OCI-LY3 (cell line): ENCODE data around the gene DDX1.

Experiments
- EZH2phosphoT487 ChIP-seq: fragments of 200-600 bp; shearing (Covaris generic); IDR thresholded peaks from 2 replicates; pipeline ENCODE4 v1.6.1; 2018; ENCODE audit warnings: antibody characterized with exemption, mixed run types, low read depth
- TF ChIP-seq, protein P1 (sequence below): fragments of 200-600, 300-600 bp; sonication (generic); IDR thresholded peaks from 2 replicates; pipeline ENCODE4 v1.5.1; 2014; ENCODE audit warnings: antibody characterized with exemption, low read length, low read depth

- TF ChIP-seq, protein P1, sequence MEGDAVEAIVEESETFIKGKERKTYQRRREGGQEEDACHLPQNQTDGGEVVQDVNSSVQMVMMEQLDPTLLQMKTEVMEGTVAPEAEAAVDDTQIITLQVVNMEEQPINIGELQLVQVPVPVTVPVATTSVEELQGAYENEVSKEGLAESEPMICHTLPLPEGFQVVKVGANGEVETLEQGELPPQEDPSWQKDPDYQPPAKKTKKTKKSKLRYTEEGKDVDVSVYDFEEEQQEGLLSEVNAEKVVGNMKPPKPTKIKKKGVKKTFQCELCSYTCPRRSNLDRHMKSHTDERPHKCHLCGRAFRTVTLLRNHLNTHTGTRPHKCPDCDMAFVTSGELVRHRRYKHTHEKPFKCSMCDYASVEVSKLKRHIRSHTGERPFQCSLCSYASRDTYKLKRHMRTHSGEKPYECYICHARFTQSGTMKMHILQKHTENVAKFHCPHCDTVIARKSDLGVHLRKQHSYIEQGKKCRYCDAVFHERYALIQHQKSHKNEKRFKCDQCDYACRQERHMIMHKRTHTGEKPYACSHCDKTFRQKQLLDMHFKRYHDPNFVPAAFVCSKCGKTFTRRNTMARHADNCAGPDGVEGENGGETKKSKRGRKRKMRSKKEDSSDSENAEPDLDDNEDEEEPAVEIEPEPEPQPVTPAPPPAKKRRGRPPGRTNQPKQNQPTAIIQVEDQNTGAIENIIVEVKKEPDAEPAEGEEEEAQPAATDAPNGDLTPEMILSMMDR, result no peak
- no peak for TF ChIP-seq EZH2phosphoT487
Observed at GRCh38 chr2:15677141-15677843, 85.6 kb downstream of the DDX1 start.
